ENCODE measurements around the gene CNTN5. TPM values are rescaled to one million over a fixed set of nuclear protein-coding genes. Genes with fewer than 3 reads are reported as not detected.

Gene CNTN5
- total RNA-seq, 2 donors from 2014 or later = not detected

DNA sequence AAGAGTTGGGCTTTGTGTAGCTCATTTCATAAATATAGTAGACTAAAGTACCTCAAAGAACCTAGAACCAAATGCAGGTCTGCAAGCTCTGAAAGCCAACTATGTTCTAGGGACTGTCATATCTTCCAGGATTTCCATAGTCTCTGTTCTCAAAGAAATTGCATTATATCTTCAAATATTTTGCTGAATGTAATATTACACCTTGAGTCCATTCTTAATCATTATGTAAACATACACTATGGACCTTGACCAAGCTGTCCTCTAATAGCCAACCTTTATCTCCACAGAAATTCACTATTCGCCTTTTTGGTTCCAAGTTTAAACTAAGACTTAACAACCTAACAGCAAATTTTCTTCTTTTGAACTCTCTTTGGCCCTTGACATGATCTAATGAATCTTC lies 987.7 kb downstream of the CNTN5 start:
- H3K36me3 Mint-ChIP-seq = no peaks in the 10 kb centered on the region
- no peak overlapping the region for H3K27ac Mint-ChIP-seq
- no peak for ATAC-seq
- no peak for DNase-seq (ENCODE audit: low spot score in 2 of 2)
- peaks cover 24 to 28% of the 10 kb centered on the region in 2 donors for H3K9me3 Mint-ChIP-seq

DNA sequence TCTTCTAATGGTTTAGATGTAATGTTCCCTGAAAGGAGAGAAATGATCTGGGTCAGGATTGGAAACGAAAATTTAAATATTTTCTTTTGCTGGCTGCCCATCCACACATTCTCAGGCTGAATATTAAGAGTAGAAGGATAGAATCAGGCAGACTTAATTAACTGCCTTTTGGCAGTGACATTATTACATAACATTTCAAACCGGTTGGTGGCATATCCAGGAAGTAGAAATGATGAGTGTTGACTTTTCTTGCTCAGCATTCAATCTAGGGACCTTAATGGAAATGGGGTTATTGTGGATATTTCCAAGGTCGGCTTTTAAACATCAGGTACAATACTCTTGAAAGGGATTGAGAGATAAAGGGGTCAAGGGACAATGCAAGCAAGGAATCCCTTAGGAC lies 989.0 kb downstream of the CNTN5 start:
- no peak for ATAC-seq
- Mint-ChIP-seq H3K9me3 (peaks cover 20 to 29% of the 10 kb centered on the region in 2 donors), H3K36me3 (no peaks in the 10 kb centered on the region), H3K27ac (no peak overlapping the region)
- DNase-seq (ENCODE audit: low spot score in 2 of 2) = no peak

DNA sequence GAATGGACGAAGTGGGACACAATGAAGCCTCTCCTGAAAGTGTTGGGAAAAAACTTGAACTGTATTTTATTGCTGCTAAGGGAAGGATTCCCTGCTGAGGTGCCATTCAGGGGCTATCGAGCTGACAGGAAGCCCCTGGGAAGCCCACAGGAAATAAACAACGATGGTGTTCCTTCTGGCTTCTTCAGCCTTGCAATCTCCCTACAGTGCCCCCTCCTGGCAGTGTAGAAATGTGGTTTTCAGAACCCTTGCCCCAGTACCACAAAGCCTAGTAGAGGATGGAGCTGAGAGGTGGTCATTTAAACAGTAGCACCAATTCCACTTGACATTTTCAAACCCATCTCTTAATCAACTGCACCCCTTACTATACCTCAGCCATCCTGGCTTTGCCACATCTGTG lies 989.6 kb downstream of the CNTN5 start:
- H3K27ac Mint-ChIP-seq = no peak overlapping the region
- DNase-seq (ENCODE audit: low spot score in 2 of 2) = no peak
- no peaks in the 10 kb centered on the region for H3K36me3 Mint-ChIP-seq
- peaks cover 19 to 33% of the 10 kb centered on the region in 2 donors for H3K9me3 Mint-ChIP-seq
- no peak for ATAC-seq

DNA sequence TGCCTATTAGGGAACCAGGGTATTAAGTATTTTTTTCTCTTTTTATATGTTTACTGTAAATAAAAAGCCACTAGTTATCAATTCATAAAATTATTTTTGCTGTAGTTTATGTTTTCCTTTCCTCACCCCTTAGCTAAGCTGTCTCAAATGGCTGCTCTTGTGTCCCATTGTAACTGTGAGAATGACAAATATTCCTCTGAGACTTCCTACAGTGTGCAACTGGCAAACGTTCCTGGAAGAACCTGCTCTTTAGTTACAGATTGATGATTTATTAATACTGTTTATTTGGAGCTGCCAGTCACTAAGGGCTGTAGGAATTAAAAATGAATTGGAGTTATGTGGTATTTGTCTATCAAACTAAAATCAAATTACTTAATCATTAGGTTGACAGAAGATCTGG lies 990.9 kb downstream of the CNTN5 start:
- ATAC-seq (no peak), DNase-seq (ENCODE audit: low spot score in 2 of 2) (no peak)
- H3K27ac Mint-ChIP-seq = no peak overlapping the region
- H3K9me3 Mint-ChIP-seq = peaks cover 14 to 33% of the 10 kb centered on the region in 2 donors
- no peaks in the 10 kb centered on the region for H3K36me3 Mint-ChIP-seq

DNA sequence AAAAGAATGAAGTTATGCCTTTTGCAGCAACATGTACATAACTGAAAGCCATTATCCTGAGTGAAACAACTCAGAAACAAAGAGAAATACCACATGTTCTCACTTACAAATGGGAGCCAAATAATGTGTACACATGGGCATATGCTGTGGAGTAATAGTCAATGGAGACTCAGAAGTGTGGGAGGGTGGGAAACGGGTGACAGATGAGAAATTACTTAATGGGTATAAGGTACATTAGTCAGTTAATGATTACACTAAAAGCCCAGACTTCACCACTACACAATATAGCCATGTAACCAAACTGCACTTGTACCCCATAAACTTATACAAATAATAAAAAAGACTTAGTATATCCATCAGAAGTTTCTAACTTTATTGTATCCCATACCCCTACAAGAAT lies 992.3 kb downstream of the CNTN5 start:
- Mint-ChIP-seq H3K9me3 (peaks cover 14 to 26% of the 10 kb centered on the region in 2 donors), H3K27ac (no peak overlapping the region), H3K36me3 (no peaks in the 10 kb centered on the region)
- DNase-seq (ENCODE audit: low spot score in 2 of 2) = no peak
- ATAC-seq = no peak

DNA sequence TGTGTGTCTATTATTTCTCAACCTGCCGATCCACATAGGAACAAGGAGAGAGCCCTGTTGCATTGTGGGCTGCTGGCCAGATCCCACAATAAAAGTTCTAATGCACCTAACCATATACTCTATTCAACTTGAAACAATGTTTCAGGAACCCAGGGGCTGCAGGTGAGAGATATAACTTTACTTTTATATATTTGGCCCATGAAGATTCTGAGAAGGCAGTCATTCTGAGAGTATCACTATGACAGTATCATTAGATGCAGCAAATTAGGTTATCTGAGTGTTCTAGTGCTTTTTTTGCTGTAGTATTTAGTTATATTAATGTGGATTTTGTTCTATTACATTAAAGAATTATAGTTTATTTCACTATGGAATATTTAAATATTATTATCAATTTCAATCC lies 1011.2 kb downstream of the CNTN5 start:
- Mint-ChIP-seq H3K9me3 (peaks cover 9 to 20% of the 10 kb centered on the region in 2 donors), H3K36me3 (no peaks in the 10 kb centered on the region), H3K27ac (no peak overlapping the region)
- no peak for ATAC-seq
- no peak for DNase-seq (ENCODE audit: low spot score in 2 of 2)

DNA sequence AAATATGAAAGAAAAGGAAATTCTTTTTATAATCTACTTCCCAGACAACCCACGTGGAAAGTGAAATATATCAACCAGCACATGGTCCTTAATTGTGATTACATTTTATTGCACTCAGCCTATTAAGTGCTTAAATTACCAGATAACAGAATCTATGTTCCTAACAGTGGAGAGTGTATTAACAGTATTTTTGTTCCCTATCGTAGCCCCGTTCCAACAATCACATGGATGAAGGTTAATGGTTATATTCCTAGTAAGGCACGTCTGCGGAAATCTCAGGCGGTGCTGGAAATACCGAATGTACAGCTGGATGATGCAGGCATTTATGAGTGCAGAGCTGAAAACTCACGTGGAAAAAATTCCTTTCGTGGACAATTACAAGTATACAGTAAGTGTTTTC lies 1040.3 kb downstream of the CNTN5 start:
- no peak for ATAC-seq
- H3K36me3 Mint-ChIP-seq = no peaks in the 10 kb centered on the region

DNA sequence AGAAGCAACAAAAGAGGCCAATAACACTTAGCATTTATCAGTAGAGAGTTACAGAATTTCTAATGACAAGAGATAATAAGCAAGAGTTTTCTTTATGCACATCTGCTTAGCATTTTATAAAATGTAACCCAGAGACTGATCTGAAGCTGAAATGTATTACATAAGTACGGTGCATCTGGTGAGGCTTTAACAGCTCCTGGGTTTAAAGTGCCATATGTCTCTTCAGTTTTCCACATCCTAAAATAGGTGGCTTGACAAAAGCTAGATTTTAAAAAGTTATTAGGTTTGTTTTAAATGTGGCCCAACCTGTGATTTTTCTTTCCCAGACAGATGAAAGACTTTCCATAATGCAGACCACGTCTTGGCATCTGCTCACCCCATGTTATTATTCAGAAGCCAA lies 1045.7 kb downstream of the CNTN5 start:
- Mint-ChIP-seq H3K36me3 (no peaks in the 10 kb centered on the region), H3K27ac (no peak overlapping the region), H3K9me3 (peaks cover 3 to 4% of the 10 kb centered on the region in 2 donors)
- ATAC-seq (no peak), DNase-seq (ENCODE audit: low spot score in 2 of 2) (no peak)

More for the DNA sequence above, 1040.3 kb downstream of the CNTN5 start:
- H3K27ac Mint-ChIP-seq = no peak overlapping the region
- no peak for DNase-seq (ENCODE audit: low spot score in 2 of 2)
- H3K9me3 Mint-ChIP-seq = peaks cover 3 to 4% of the 10 kb centered on the region in 2 donors

DNA sequence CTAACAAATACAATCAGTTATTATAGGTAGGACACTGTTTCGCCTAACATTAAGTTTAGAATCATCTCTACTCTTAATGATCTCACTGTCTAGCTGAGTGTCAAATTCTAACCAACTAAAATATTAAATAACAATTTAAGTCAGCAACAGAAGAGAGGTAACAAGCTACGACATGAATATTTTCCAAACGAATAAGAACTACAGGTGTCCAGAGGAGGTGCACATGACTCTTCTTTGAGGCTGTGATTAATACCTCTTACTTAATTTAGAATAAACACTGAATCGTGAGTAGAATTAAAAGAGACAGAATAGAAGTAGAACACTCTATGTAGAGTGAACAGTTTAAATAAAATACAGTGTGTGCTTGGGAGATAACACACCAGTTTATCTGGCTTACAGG lies 1047.4 kb downstream of the CNTN5 start:
- no peak for DNase-seq (ENCODE audit: low spot score in 2 of 2)
- ATAC-seq = no peak
- Mint-ChIP-seq H3K27ac (no peak overlapping the region), H3K9me3 (no peaks in the 10 kb centered on the region), H3K36me3 (no peaks in the 10 kb centered on the region)

DNA sequence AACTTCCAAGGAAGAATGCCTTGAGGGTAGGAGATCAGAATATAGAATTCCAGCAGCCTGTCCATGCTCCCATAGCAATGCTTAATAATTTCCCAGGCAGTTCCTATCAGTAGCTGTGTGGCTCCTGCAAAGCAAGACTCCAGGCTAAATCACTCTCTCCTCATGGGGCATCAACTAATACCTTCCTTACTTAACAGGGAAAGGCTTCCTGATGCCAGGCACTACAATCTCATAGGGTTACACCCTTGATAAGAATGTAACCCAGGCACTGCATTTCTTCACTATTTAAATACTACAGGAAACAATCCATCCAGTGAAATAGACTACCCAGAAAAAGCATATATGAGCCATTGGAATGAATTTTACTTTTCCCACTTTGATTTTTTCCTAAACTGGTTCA lies 1051.4 kb downstream of the CNTN5 start:
- H3K9me3 Mint-ChIP-seq = peaks cover 5 to 6% of the 10 kb centered on the region in 2 donors
- H3K27ac Mint-ChIP-seq = no peak overlapping the region
- no peaks in the 10 kb centered on the region for H3K36me3 Mint-ChIP-seq
- DNase-seq (ENCODE audit: low spot score in 2 of 2) (no peak), ATAC-seq (no peak)

DNA sequence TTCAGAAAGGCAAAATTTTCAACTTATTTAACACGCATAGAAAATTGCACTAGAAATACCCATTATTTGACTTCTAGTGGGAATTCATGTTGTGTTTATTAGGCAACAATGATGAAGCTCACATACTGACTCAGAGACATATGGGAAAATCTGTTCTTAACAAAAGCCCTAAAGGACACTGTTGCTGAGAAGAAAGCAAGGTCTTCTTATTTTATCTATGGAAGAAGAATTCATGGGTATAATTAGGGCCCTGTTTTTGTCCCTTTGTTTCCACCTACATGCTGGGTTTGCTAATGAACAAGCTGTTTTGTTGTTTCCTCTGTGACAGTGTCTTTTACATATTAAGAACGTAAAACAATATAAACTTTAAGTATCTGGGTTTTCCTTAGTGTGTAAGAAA lies 1059.6 kb downstream of the CNTN5 start:
- Mint-ChIP-seq H3K36me3 (no peaks in the 10 kb centered on the region), H3K9me3 (peaks cover 12 to 22% of the 10 kb centered on the region in 2 donors), H3K27ac (no peak overlapping the region)
- no peak for ATAC-seq
- DNase-seq (ENCODE audit: low spot score in 2 of 2) = no peak

DNA sequence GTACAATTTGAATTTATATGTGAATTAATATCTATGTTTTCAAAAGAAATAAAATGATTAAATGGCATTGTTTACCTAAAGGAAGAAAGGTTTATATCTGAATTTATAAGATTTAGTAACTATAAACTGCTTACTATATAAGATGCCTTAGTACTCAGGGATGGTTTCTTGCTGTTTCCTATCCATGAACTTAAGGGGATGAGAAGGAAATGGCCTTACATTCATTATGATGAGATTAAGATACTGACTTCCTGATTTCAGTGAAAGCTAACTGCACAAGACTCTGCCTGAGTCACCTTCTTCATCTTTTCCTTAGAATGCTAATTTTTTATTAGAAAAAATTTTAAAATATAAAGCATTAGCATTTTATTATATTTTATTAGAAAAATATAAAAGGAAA lies 1060.1 kb downstream of the CNTN5 start:
- no peak for DNase-seq (ENCODE audit: low spot score in 2 of 2)
- no peak overlapping the region for H3K27ac Mint-ChIP-seq
- peaks cover 8 to 18% of the 10 kb centered on the region in 2 donors for H3K9me3 Mint-ChIP-seq
- ATAC-seq = no peak
- H3K36me3 Mint-ChIP-seq = no peaks in the 10 kb centered on the region

DNA sequence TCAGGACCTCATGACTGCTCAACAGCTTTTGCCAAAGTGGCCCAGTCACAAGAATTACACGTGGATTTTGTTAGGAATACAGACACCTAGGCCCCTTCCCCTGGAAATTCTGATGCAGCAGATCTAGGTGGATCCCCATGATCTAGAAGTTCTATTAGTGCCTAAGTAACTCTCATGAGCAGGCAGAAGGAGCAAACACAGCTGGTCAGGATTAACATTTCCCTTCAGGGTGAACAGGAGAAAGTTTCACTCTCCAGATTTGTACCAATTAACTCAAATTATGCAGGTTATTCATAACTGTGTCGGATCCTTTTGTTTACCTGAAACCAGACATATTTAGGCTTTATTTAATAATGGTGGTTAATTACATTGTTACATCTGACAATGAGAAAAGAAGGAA lies 1072.9 kb downstream of the CNTN5 start:
- ATAC-seq (no peak), DNase-seq (ENCODE audit: low spot score in 2 of 2) (no peak)
- no peaks in the 10 kb centered on the region for H3K36me3 Mint-ChIP-seq

DNA sequence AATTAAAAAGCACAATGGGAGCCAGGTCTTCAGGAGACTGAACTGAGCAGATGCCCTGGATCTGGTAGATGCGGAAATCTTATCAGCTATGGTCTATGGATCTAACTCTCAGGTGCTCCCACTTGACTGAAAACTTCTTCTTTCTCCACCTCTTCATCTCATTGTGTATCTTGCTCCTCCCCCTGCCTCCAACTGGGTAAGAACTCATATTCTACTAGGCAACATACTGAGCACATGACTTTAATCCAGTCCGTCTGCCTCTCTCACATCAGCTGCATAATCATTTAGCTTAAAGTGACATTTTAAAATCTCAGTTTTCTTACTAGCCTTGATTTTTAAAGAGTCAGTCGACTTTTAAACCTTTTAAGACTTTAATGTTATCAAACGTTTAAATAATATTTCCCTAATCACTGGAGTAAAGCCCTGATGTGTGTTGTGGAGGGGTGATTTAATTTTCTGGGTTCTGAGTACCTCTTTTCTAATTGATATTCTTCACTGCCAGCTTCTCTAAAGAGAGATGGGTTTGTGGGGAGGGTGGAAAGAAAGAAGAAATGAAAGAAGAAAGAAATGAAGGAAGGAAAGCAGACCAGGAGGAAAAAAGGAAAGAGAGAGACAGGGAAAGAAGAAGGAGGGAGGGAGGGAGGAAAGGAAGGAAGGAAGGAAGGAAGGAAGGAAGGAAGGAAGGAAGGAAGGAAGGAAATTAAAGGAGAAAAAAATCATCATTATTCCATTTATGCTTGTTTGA lies 1073.5 kb downstream of the CNTN5 start:
- Mint-ChIP-seq H3K9me3 (peaks cover 24 to 31% of the 10 kb centered on the region in 2 donors), H3K27ac (no peak overlapping the region), H3K36me3 (no peaks in the 10 kb centered on the region)
- DNase-seq (ENCODE audit: low spot score in 2 of 2) = no peak
- ATAC-seq = no peak

More for the DNA sequence above, 1072.9 kb downstream of the CNTN5 start:
- Mint-ChIP-seq H3K9me3 (peaks cover 24 to 29% of the 10 kb centered on the region in 2 donors), H3K27ac (no peak overlapping the region)

DNA sequence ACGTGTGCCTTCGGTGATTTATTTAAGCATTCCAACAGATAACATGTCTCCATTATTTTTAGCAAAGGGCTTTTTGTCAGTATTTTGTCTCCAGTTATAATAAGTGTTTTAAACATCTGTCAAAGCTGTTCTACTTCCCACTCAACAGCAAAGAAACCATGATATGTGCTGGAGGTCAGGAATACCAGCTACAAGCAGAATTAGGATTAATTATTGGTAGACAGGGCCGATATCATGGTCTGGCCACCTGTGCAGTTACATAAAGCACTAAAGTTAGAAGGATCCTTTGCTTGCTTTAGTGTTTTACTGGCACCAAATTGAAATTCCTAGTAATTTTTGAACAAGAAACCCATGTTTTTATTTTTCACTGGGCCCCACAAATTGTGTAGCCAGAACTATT lies 1075.1 kb downstream of the CNTN5 start:
- DNase-seq (ENCODE audit: low spot score in 2 of 2) = no peak
- no peak overlapping the region for H3K27ac Mint-ChIP-seq
- no peaks in the 10 kb centered on the region for H3K36me3 Mint-ChIP-seq
- ATAC-seq = no peak
- peaks cover 23 to 36% of the 10 kb centered on the region in 2 donors for H3K9me3 Mint-ChIP-seq

DNA sequence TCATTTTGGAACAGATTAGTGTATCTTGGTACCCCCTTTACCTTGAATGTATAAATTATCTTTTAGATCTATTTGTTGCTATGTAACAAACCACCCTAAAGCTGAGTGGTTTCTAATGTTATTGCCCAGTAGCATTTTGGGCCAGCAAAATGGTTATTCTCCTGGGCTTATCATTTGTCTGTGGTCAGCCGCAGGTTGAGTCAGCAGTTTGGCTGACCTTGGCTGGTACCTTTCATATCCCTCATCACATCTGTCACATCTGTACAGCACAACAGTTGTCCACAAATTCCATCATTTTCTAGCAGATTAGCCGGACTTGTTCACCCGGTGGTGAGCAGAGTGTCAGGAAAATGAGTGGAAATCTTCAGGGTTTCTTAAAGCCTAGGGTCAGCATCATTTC lies 1077.8 kb downstream of the CNTN5 start:
- ATAC-seq (no peak), DNase-seq (ENCODE audit: low spot score in 2 of 2) (no peak)
- H3K9me3 Mint-ChIP-seq = peaks cover 19 to 31% of the 10 kb centered on the region in 2 donors
- H3K27ac Mint-ChIP-seq = no peak overlapping the region
- no peaks in the 10 kb centered on the region for H3K36me3 Mint-ChIP-seq

DNA sequence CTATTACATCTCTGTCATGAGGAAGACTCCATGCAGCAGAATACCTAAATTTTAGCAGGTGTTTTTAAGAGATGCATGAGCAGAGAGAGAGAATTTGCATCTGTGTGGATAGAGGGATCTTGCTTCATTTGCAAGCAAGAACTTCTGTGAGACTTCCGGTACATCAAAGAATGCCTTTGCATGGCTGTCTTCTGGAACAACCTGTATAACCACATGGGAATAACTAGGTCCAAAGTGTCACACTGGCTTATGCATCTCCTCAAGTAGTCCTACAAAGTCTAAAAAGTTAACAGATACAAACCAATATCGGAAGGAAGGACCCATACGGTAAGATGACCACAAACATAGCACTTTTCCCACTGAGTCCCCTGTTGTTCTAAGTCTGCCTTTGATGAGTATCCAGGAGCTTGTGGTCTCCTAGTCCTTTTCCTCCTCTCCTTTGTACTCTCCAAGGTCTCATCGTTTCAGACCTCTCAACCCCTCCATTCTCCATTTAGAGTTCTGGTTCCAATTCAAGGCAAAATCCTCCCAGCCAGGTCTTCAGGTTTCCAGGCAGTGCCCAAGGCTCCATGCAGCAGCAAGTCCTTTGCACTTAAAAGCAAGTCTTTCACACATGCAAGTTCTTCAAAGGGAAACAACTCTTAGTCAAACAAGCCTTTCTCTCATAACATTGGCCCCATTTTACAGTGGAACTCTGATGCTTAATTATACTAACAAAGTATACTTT lies 1084.7 kb downstream of the CNTN5 start:
- ATAC-seq (no peak), DNase-seq (ENCODE audit: low spot score in 2 of 2) (no peak)
- peaks cover 5 to 27% of the 10 kb centered on the region in 2 donors for H3K9me3 Mint-ChIP-seq
- no peaks in the 10 kb centered on the region for H3K36me3 Mint-ChIP-seq
- H3K27ac Mint-ChIP-seq = no peak overlapping the region

DNA sequence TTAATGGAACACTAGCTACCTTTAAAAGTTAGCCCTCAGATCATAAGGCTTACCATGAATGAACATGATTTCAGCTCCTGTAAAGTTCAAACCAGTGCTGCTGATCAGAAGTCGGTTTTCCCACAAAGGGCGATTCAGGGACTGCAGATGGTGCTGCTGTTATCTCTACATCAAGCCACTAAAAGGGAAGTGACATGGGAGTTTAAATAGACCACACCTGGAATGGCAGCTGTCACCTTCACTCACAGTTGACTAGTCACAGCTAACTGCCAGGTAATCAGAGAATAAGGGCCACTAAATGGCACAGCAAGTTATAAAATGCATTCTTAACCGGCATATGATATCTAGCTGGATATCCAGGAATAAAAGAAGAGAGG lies 1085.2 kb downstream of the CNTN5 start:
- Mint-ChIP-seq H3K27ac (no peak overlapping the region), H3K36me3 (no peaks in the 10 kb centered on the region), H3K9me3 (peaks cover 5 to 23% of the 10 kb centered on the region in 2 donors)
- ATAC-seq (no peak), DNase-seq (ENCODE audit: low spot score in 2 of 2) (no peak)
